Hematopoietic multipotent progenitor cell treated with erythropoietin and hydrocortisone succinate and interleukin-3 and kit ligand, for 8 days (in vitro differentiated cells): ENCODE measurements around the gene ZNF672.
"Not testable (repeated sequence)": the region's sequence is repeated elsewhere in the genome, so short reads cannot be mapped to it uniquely, and the experiment has no call there.

Experiments
- DNase-seq: peaks from one replicate; pipeline ENCODE4 v3.0.0-alpha.2; 2015

The ZNF672 gene

GRCh38 chr1:248813546-248813945 lies 24.5 kb upstream of the ZNF672 start:
- no peak for DNase-seq

- DNase-seq, result no peak
Observed at GRCh38 chr1:248814351-248814750, 23.7 kb upstream of the ZNF672 start.

GRCh38 chr1:248815407-248816034 lies 22.5 kb upstream of the ZNF672 start:
- DNase-seq, result no peak

GRCh38 chr1:248816042-248816851 lies 21.8 kb upstream of the ZNF672 start:
- no peak for DNase-seq

- DNase-seq, result peak; percentile 27
Observed at GRCh38 chr1:248817065-248817464, 21.0 kb upstream of the ZNF672 start.

- DNase-seq, result no peak
Observed at GRCh38 chr1:248818505-248819374, 19.3 kb upstream of the ZNF672 start.

GRCh38 chr1:248820041-248820585 lies 17.9 kb upstream of the ZNF672 start:
- DNase-seq, result no peak

GRCh38 chr1:248821101-248821500 lies 16.9 kb upstream of the ZNF672 start:
- DNase-seq, result no peak

GRCh38 chr1:248821641-248822040 lies 16.4 kb upstream of the ZNF672 start:
- DNase-seq, result no peak

- no peak for DNase-seq
Observed at GRCh38 chr1:248822148-248823032, 15.6 kb upstream of the ZNF672 start.

- DNase-seq, result no peak
Observed at GRCh38 chr1:248823517-248824001, 14.5 kb upstream of the ZNF672 start.

GRCh38 chr1:248824301-248824700 lies 13.7 kb upstream of the ZNF672 start:
- no peak for DNase-seq

- no peak for DNase-seq
Observed at GRCh38 chr1:248824701-248825100, 13.3 kb upstream of the ZNF672 start.

GRCh38 chr1:248825136-248825535 lies 12.9 kb upstream of the ZNF672 start:
- no peak for DNase-seq

GRCh38 chr1:248825573-248825908 lies 12.5 kb upstream of the ZNF672 start:
- DNase-seq, result no peak

GRCh38 chr1:248825909-248826760 lies 11.9 kb upstream of the ZNF672 start, which contains the start of gene SH3BP5L:
SH3BP5L (minus strand) TSS chr1:248825915; CDS start chr1:248824935, 980 bp downstream.
- DNase-seq, result peak; percentile 98

GRCh38 chr1:248828845-248829244 lies 9.2 kb upstream of the ZNF672 start:
- DNase-seq, result peak; percentile 80

- not testable (repeated sequence) for DNase-seq
Observed at GRCh38 chr1:248830718-248831017, 7.4 kb upstream of the ZNF672 start.

- no peak for DNase-seq
Observed at GRCh38 chr1:248831842-248832241, 6.2 kb upstream of the ZNF672 start.

GRCh38 chr1:248834343-248834940 lies 3.6 kb upstream of the ZNF672 start:
- DNase-seq, result peak; percentile 20
